Measurements from ENCODE around the gene TENM3.
A peak's percentile ranks its signal among the peaks of the same experiment; 100 is the strongest.
"Not testable (repeated sequence)": the region's sequence is repeated elsewhere in the genome, so short reads cannot be mapped to it uniquely, and the experiment has no call there.

The TENM3 gene

DNA sequence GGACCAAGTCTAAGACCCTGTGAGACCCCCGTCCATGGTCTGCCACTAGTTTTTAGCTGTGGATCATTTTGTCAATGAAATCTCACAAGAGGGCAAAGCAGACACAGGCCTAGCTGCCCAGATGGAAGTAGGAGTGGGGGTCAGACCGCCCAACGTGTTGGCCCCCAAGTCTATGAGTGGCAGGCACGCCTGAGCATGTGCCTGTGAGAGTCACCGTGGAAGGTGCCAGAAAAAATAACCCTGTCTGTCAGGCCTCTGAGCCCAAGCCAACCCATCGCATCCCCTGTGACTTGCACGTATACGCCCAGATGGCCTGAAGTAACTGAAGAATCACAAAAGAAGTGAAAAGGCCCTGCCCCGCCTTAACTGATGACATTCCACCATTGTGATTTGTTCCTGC lies 570.9 kb downstream of the TENM3 start:
- not testable (repeated sequence) for DNase-seq (ENCODE audit: low spot score)

GRCh38 chr4:182818926-182819730 lies 575.9 kb downstream of the TENM3 start:
- no peak for DNase-seq (ENCODE audit: low spot score)

- no peak for DNase-seq (ENCODE audit: low spot score)
Observed at GRCh38 chr4:182819751-182820150, 576.5 kb downstream of the TENM3 start.

- no peak for DNase-seq (ENCODE audit: low spot score)
Observed at GRCh38 chr4:182822554-182822953, 579.4 kb downstream of the TENM3 start.

GRCh38 chr4:182823576-182823975 lies 580.4 kb downstream of the TENM3 start:
- no peak for DNase-seq (ENCODE audit: low spot score)

DNA sequence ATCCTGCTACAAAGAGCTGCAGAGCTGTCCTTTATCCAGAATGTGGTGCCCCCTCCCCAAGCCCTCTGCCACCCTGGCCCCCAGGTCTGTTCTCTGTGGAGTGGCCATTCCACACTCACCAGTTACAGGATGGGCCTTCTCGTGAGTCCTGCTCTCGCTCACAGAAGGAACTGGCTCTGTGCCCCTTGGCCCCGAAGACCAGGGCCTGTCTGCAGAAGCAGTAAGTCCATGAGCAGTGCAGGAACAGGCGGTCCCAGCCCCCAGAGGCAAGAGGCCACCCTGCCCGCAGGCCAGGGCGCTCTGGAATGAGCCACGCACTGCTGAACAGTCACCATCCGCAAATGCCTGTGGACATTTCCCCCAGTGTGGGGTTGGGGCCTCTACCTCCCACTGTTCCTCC lies 581.8 kb downstream of the TENM3 start:
- no peak for DNase-seq (ENCODE audit: low spot score)

GRCh38 chr4:182825786-182826185 lies 582.6 kb downstream of the TENM3 start:
- DNase-seq (ENCODE audit: low spot score): no peak

- DNase-seq (ENCODE audit: low spot score): no peak
Observed at GRCh38 chr4:182826391-182826790, 583.2 kb downstream of the TENM3 start.

GRCh38 chr4:182827166-182827565 lies 584.0 kb downstream of the TENM3 start:
- no peak for DNase-seq (ENCODE audit: low spot score)

- DNase-seq (ENCODE audit: low spot score): no peak
Observed at GRCh38 chr4:182827954-182828353, 584.8 kb downstream of the TENM3 start.

- no peak for DNase-seq (ENCODE audit: low spot score)
Observed at GRCh38 chr4:182828360-182829025, 585.3 kb downstream of the TENM3 start.

GRCh38 chr4:182829196-182829595 lies 586.0 kb downstream of the TENM3 start:
- DNase-seq (ENCODE audit: low spot score): no peak

GRCh38 chr4:182831376-182831775 lies 588.2 kb downstream of the TENM3 start:
- DNase-seq (ENCODE audit: low spot score): no peak

GRCh38 chr4:182832352-182833120 lies 589.3 kb downstream of the TENM3 start:
- no peak for DNase-seq (ENCODE audit: low spot score)

- peak; percentile 9 for DNase-seq (ENCODE audit: low spot score)
Observed at GRCh38 chr4:182835006-182835740, 592.0 kb downstream of the TENM3 start.

DNA sequence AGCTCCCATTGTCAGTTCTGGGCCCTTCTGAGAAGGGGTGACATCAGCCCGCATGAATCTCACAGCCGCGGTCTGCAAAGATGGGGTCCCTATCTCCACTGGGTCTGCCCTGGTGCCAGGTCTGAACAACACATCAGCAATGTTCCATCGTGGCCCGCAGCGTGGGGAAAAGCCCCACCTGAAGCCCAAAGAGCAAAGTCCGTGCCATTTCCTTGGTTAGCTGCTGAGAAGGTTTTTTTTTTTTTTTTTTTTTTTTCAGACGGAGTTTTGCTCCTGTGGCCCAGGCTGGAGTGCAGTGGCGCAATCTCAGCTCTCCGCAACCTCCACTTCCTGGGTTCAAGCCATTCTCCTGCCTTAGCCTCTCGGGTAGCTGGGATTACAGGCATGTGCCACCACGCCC lies 594.6 kb downstream of the TENM3 start:
- no peak for DNase-seq (ENCODE audit: low spot score)

DNA sequence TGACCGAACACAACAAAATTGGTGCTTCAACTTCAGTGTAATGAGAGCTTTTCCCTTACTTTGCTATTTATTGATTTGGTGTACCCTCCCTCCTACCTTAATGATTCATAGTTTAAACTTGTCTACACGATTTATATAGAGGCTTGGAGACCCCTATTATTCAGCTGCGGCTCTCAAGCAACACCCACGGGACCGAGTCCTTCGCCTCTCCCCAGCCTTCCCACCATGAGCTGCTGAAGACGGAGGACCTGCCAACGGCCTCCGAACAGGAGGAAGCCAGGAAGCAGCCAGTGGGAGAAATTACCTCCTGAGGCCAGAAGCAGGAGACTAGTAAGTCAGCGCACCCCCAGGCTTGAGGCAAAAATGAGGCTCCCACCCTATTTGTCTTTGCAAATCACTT lies 595.3 kb downstream of the TENM3 start:
- DNase-seq (ENCODE audit: low spot score): no peak

DNA sequence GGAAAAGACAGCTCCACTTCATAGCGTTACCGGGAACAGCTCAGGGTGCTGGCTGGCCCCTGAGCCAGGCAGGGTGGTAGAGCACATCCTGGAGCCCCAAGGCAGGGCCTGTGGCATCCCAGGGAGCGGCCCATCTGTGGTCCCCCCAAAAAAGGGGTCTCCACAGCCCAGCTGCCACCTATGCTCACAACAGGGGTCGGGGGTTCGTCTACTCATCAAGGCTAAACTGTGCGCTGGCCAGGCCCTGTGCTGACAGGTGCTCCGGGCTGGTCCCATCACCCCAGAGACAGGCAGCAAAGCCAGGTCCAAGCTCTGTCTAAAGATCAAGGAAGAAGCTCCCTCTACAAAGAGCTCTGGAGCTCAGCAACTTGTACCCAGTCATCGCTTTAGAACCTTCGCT lies 596.1 kb downstream of the TENM3 start:
- no peak for DNase-seq (ENCODE audit: low spot score)

DNA sequence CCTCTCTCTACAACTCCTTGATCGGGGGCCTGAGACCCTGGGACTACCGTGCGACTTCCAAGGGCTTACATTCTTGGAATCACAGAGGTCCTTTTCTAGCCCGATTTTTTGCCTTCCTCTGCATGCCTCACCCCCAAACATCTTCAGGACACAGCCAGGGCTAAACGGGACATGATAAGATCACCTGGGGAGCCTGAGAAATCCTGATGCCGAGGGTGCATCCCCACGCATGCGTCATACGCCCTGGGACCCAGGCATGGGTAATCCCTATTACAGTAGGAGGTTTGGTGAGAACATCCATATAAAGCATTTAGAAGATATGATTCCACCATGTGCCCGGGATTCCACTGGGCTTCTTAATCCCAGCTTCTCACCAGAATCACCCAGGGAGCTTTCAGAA lies 596.9 kb downstream of the TENM3 start:
- no peak for DNase-seq (ENCODE audit: low spot score)

- no peak for DNase-seq (ENCODE audit: low spot score)
Observed at GRCh38 chr4:182842104-182842600, 599.0 kb downstream of the TENM3 start.

DNA sequence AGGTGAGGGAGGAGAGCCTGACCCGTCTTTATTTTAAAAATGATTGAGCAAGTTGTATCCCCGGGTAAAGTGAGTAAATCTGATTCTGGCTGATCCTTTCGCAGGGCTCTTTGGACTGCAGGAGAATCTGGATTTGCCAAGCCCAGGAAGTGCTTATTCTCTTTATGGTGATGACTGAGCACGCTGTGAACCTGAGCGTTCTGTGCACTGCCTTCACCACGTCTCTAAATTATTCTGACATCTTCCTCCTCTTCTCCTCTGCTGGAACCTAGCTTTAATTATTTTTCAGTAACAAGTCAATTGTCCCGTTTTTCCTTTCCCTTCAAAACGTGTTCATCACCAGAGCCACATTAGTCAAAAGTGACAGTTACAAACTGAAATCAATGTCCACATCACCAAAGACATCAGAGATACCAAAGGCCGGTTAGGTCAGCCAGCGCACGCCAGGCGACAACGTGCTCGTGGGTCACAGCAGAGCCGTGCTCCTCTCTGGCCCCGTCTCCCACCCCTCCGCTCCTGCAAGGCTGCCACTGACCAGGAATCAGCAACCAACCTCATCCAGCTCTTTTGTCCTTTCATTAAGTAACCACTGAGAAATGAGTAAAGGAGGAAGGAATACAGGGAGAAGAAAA lies 599.7 kb downstream of the TENM3 start:
- no peak for DNase-seq (ENCODE audit: low spot score)
